Calu3 (cell line): ENCODE results near the gene UPK3A. TPM values are rescaled to one million over a fixed set of nuclear protein-coding genes. Genes with fewer than 3 reads are reported as not detected.

ENCODE experiments used
- BruUV-seq: library from RNA; stranded (reverse); fragments of 400-500 nt; replicated peaks from 2 replicates; lab custom pipeline; 2021; lab: Mats Ljungman, UMichigan
- CTCF ChIA-PET: fragments of 300-600 bp; sonication (Branson Sonifier 250); formaldehyde crosslinking; loops from one replicate; lab custom pipeline; 2022; ENCODE audit warnings: antibody characterized with exemption; lab: Charles Lee
- DNase-seq: peaks from one replicate; pipeline ENCODE4 v3.0.0; 2022
- H3K27ac Mint-ChIP-seq: one replicate; pipeline ENCODE4 v1.8.0; 2022; ENCODE audit warnings: mixed read lengths; ENCODE audit not compliant: unreplicated experiment
- H3K27me3 Mint-ChIP-seq: one replicate; pipeline ENCODE4 v1.8.0; 2022; ENCODE audit warnings: mixed read lengths; ENCODE audit not compliant: unreplicated experiment
- H3K36me3 Mint-ChIP-seq: one replicate; pipeline ENCODE4 v1.8.0; 2022; ENCODE audit warnings: mild to moderate bottlenecking, moderate library complexity, mixed read lengths; ENCODE audit not compliant: insufficient read depth, unreplicated experiment
- H3K4me1 Mint-ChIP-seq: one replicate; pipeline ENCODE4 v1.8.0; 2022; ENCODE audit warnings: mild to moderate bottlenecking, low read depth, mixed read lengths; ENCODE audit not compliant: unreplicated experiment
- H3K4me3 Mint-ChIP-seq: one replicate; pipeline ENCODE4 v1.8.0; 2022; ENCODE audit warnings: mild to moderate bottlenecking, low read depth, moderate library complexity, mixed read lengths; ENCODE audit not compliant: unreplicated experiment
- H3K9me3 Mint-ChIP-seq: one replicate; pipeline ENCODE4 v1.8.0; 2022; ENCODE audit warnings: low read depth, mixed read lengths; ENCODE audit not compliant: unreplicated experiment
- intact Hi-C: fragments of 100-400 bp; cut with micrococcal nuclease; formaldehyde crosslinking; loops from one replicate; pipeline ENCODE4 v1.10.0; 2022; ENCODE audit not compliant: unreplicated experiment
- total RNA-seq: library from RNA; stranded (reverse); gene quantifications from 2 replicates; pipeline ENCODE4 v1.2.3, GENCODE V29; 2022
- TF ChIP-seq, protein P1 (sequence below): fragments of 200-600 bp; IDR thresholded peaks from one replicate; pipeline ENCODE4 v1.8.0; 2022; ENCODE audit warnings: antibody characterized with exemption; ENCODE audit not compliant: unreplicated experiment

UPK3A gene
- total RNA-seq, 1 experiment from 2014 or later: not detected

DNA sequence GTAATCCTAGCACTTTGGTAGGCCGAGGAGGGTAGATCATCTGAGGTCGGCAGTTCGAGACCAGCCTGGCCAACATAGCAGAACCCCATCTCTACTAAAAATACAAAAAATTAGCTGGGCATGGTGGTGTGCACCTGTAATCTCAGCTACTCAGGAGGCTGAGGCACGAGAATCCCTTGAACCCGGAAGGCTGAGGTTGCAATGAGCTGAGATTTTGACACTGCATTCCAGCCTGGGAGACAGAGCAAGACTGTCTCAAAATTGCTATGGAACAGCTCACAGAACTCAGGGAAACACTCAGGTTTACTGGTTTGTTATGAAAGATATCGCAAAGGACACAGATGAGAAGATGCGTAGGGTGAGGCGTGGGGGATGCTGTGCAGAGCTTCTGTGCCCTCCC is 27.7 kb downstream of the UPK3A start:
- Mint-ChIP-seq H3K27me3 (no peaks in the 10 kb centered on the region), H3K9me3 (no peaks in the 10 kb centered on the region), H3K27ac (no peak overlapping the region), H3K4me3 (no peak overlapping the region), H3K36me3 (peaks cover 28% of the 10 kb centered on the region), H3K4me1 (peaks cover 28% of the 10 kb centered on the region)
- CTCF ChIA-PET: no interaction called here
- intact Hi-C loops: no loop called here
- no peak for DNase-seq
- BruUV-seq: no TSS peak
- TF ChIP-seq, protein P1, sequence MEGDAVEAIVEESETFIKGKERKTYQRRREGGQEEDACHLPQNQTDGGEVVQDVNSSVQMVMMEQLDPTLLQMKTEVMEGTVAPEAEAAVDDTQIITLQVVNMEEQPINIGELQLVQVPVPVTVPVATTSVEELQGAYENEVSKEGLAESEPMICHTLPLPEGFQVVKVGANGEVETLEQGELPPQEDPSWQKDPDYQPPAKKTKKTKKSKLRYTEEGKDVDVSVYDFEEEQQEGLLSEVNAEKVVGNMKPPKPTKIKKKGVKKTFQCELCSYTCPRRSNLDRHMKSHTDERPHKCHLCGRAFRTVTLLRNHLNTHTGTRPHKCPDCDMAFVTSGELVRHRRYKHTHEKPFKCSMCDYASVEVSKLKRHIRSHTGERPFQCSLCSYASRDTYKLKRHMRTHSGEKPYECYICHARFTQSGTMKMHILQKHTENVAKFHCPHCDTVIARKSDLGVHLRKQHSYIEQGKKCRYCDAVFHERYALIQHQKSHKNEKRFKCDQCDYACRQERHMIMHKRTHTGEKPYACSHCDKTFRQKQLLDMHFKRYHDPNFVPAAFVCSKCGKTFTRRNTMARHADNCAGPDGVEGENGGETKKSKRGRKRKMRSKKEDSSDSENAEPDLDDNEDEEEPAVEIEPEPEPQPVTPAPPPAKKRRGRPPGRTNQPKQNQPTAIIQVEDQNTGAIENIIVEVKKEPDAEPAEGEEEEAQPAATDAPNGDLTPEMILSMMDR: no peak

DNA sequence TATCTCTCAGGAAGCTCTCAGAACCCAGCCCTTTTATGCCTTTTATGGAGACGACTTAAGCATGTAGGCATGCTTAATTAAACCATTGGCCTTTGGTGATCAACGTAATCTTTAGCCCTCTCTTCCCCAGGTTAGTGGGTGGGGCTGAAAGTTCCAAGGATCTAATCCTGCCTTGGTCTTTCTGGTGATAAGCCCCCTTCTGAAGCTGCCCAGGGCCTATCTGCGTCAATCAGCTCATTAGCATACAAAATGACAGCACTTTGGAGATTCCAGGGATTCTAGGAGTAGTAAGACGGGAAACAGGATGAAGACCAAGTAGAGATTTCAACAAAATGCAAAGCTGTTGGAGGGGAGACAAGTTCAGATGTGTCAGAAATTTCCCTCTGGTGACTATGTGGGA is 28.1 kb downstream of the UPK3A start:
- TF ChIP-seq, protein P1: no peak
- CTCF ChIA-PET: no interaction called here
- peaks cover 32% of the 10 kb centered on the region for H3K4me1 Mint-ChIP-seq
- no peaks in the 10 kb centered on the region for H3K9me3 Mint-ChIP-seq
- no peak for DNase-seq
- intact Hi-C loops: no loop called here
- BruUV-seq: no TSS peak
- H3K27me3 Mint-ChIP-seq: no peaks in the 10 kb centered on the region
- no peak overlapping the region for H3K27ac Mint-ChIP-seq
- H3K4me3 Mint-ChIP-seq: no peak overlapping the region
- peaks cover 28% of the 10 kb centered on the region for H3K36me3 Mint-ChIP-seq

DNA sequence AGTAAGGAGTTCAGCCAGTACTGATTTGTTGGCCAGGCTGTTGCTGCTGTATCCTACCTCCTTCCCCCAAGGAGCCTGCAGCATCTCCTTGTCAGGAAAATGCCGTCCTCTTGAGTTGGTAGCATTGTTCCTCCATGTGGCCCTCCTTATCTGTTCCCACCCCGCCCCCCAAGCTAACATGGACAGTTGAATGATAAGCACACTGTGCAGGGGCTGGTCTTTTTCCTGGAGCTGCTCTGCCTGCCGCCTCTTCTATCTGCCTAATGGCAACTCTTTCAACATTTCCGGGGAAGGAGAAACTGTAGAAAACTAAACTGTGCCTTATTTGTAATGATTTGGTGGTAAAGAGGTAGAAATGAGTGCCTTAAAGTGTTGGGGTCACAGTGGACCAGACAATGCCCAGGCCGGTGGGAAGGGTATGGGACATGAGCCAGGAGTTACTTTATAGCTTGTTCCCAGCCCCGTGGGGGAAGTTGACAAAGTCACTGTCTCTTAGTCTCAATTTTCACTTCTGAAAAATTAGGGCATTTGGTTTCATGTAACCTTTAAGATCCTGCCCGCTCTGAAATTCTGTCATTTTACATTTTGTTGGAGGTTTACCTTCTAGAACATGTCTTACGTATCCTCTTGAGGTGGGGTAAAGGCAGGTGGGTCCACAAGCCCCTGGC is 29.4 kb downstream of the UPK3A start:
- no peaks in the 10 kb centered on the region for H3K27me3 Mint-ChIP-seq
- peaks cover 35% of the 10 kb centered on the region for H3K4me1 Mint-ChIP-seq
- H3K27ac Mint-ChIP-seq: no peak overlapping the region
- intact Hi-C loops: no loop called here
- peaks cover 21% of the 10 kb centered on the region for H3K36me3 Mint-ChIP-seq
- H3K4me3 Mint-ChIP-seq: no peak overlapping the region
- no TSS peak for BruUV-seq
- TF ChIP-seq, protein P1: no peak
- no peak for DNase-seq
- CTCF ChIA-PET: interaction anchor here (0.6 kb wide), 1 partner anchor 9 kb away, joined by 3 read pairs; no protein-coding TSS in a partner anchor
- H3K9me3 Mint-ChIP-seq: no peaks in the 10 kb centered on the region

DNA sequence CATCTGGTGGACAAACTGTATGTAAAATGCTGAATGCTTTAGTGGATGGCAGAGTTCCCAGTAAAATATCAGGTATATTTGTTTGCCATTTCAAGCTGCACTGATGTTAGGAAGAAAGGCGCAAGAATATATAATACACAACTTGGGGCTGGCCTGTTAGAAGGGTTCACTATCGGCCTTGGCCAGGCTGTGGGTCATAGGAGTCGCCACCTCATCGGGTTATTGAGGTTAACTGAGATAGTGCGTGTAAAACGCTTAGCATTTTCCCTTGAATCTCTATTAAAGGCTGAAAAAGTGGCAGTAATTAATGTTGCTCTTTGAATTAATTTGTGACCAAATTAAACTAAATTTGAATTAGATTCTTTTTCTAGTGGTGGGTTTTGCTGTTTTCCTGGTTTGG is 30.0 kb downstream of the UPK3A start:
- H3K27ac Mint-ChIP-seq: no peak overlapping the region
- TF ChIP-seq, protein P1: no peak
- no TSS peak for BruUV-seq
- H3K4me1 Mint-ChIP-seq: peaks cover 32% of the 10 kb centered on the region
- DNase-seq: no peak
- no peaks in the 10 kb centered on the region for H3K27me3 Mint-ChIP-seq
- no peak overlapping the region for H3K4me3 Mint-ChIP-seq
- CTCF ChIA-PET: no interaction called here
- intact Hi-C loops: no loop called here
- H3K9me3 Mint-ChIP-seq: no peaks in the 10 kb centered on the region
- H3K36me3 Mint-ChIP-seq: peaks cover 15% of the 10 kb centered on the region
